Epithelial cell of proximal tubule (primary cell): ENCODE data around the gene ACSL4. TPM values are rescaled to one million over a fixed set of nuclear protein-coding genes. Genes with fewer than 3 reads are reported as not detected.
A peak's percentile ranks its signal among the peaks of the same experiment; 100 is the strongest.

Experiments used
- DNase-seq: peaks from one replicate; pipeline ENCODE4 v3.0.0-alpha.2; 2011; ENCODE audit warnings: low read depth
- H3K4me3 ChIP-seq: 2 replicates; pipeline ENCODE4 v1.5.1; 2011; ENCODE audit warnings: low read depth, mild to moderate bottlenecking, low read length
- CTCF ChIP-seq: conservative IDR thresholded peaks from 2 replicates; pipeline ENCODE4 v1.5.1; 2012; ENCODE audit warnings: low read depth, mild to moderate bottlenecking, low read length
- total RNA-seq: library from RNA; depleted of rRNA; stranded (reverse); fragments of >200 nt; gene quantifications from 2 replicates; pipeline ENCODE4 v1.2.3, GENCODE V29; 2015

The ACSL4 gene
- total RNA-seq, result 66.9 and 75.2 TPM in 2 replicates

GRCh38 chrX:109732807-109733612, at the start of gene ACSL4:
ACSL4 (minus strand) TSS chrX:109733257; CDS start chrX:109683363, 49,894 bp downstream.
- peak within 1 kb of the TSS; percentile 89 for H3K4me3 ChIP-seq
- no peak for DNase-seq
- no peak for TF ChIP-seq CTCF

- no peak for DNase-seq
- TF ChIP-seq CTCF, result no peak
- no peak overlapping the region for H3K4me3 ChIP-seq
These were observed 44.7 kb upstream of the ACSL4 start for GRCh38 chrX:109777749-109778148.

GRCh38 chrX:109776986-109777385, 43.9 kb upstream of the ACSL4 start:
- DNase-seq, result no peak
- no peak overlapping the region for H3K4me3 ChIP-seq
- no peak for TF ChIP-seq CTCF

GRCh38 chrX:109776432-109776831, 43.4 kb upstream of the ACSL4 start:
- no peak overlapping the region for H3K4me3 ChIP-seq
- no peak for DNase-seq
- no peak for TF ChIP-seq CTCF

GRCh38 chrX:109775386-109775785, 42.3 kb upstream of the ACSL4 start:
- H3K4me3 ChIP-seq, result no peak overlapping the region
- no peak for DNase-seq
- no peak for TF ChIP-seq CTCF

- no peak overlapping the region for H3K4me3 ChIP-seq
- no peak for TF ChIP-seq CTCF
- peak; percentile 40 for DNase-seq
These were observed 41.6 kb upstream of the ACSL4 start for GRCh38 chrX:109774706-109775105.

GRCh38 chrX:109774136-109774535, 41.1 kb upstream of the ACSL4 start:
- DNase-seq, result no peak
- no peak for TF ChIP-seq CTCF
- no peak overlapping the region for H3K4me3 ChIP-seq
